PC-3 (cell line): ENCODE data around the gene MID1.

ENCODE experiments used
- EZH2phosphoT487 ChIP-seq: fragments of 300-600 bp; sonication (generic); IDR thresholded peaks from 2 replicates; pipeline ENCODE4 v1.6.1; 2018; ENCODE audit warnings: mild to moderate bottlenecking, antibody characterized with exemption, low read length, borderline replicate concordance
- TF ChIP-seq, protein P1 (sequence below): fragments of 300-600 bp; sonication (generic); conservative IDR thresholded peaks from 2 replicates; pipeline ENCODE4 v1.5.1; 2017; ENCODE audit warnings: antibody characterized with exemption, low read depth, mild to moderate bottlenecking, low read length

- no peak for TF ChIP-seq EZH2phosphoT487
- TF ChIP-seq, protein P1, sequence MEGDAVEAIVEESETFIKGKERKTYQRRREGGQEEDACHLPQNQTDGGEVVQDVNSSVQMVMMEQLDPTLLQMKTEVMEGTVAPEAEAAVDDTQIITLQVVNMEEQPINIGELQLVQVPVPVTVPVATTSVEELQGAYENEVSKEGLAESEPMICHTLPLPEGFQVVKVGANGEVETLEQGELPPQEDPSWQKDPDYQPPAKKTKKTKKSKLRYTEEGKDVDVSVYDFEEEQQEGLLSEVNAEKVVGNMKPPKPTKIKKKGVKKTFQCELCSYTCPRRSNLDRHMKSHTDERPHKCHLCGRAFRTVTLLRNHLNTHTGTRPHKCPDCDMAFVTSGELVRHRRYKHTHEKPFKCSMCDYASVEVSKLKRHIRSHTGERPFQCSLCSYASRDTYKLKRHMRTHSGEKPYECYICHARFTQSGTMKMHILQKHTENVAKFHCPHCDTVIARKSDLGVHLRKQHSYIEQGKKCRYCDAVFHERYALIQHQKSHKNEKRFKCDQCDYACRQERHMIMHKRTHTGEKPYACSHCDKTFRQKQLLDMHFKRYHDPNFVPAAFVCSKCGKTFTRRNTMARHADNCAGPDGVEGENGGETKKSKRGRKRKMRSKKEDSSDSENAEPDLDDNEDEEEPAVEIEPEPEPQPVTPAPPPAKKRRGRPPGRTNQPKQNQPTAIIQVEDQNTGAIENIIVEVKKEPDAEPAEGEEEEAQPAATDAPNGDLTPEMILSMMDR: no peak
Observed at GRCh38 chrX:10548688-10549087, 71.7 kb downstream of the MID1 start.
